Testis (tissue), 2 donors: Measurements from ENCODE around the gene ARL5C.

ENCODE experiments used
- CTCF ChIP-seq, 3 experiments: fragments of 450-650 bp in 2 of 3; fragments of 200-600 bp in 1 of 3; sonication (generic) in 1 of 3; IDR thresholded peaks; one replicate each; pipeline ENCODE4 v1.5.1; 2016 to 2019; ENCODE audit warnings: antibody characterized with exemption in 3 of 3, mild to moderate bottlenecking in 2 of 3, moderate library complexity in 1 of 3
- POLR2A ChIP-seq: fragments of 450-650 bp; IDR thresholded peaks from one replicate; pipeline ENCODE4 v1.6.1; 2017; ENCODE audit warnings: antibody characterized with exemption, mild to moderate bottlenecking, moderate library complexity

- no peak for TF ChIP-seq CTCF (IDR thresholded peaks at IDR 0.05)
- no peak for TF ChIP-seq POLR2A
These were observed 4.1 kb upstream of the ARL5C start for GRCh38 chr17:39170109-39170508.
